Prostate gland (tissue), 2 donors: Measurements from ENCODE around the gene FBXO44. TPM values are rescaled to one million over a fixed set of nuclear protein-coding genes. Genes with fewer than 3 reads are reported as not detected.

Source experiments
- DNase-seq: peaks from one replicate; pipeline ENCODE4 v3.0.0-alpha.2; 2019; ENCODE audit warnings: low spot score
- H3K27ac ChIP-seq, 2 donors: fragments of 200-600 bp; sonication (generic); 2 replicates each; pipeline ENCODE4 v1.5.1; 2017 to 2019
- H3K27me3 ChIP-seq: fragments of 200-600 bp; sonication (generic); replicated peaks from 2 replicates; pipeline ENCODE4 v1.5.1; 2019; ENCODE audit not compliant: insufficient read depth
- H3K36me3 ChIP-seq, 2 donors: fragments of 200-600 bp; sonication (generic); 1 replicate in 1 of 2; 2 replicates in 1 of 2; pipeline versions ENCODE4 v1.5.1 to v1.8.1; 2017 to 2019
- H3K4me1 ChIP-seq: fragments of 200-600 bp; sonication (generic); replicated peaks from 2 replicates; pipeline ENCODE4 v1.5.1; 2019
- H3K4me3 ChIP-seq, 2 donors: fragments of 200-600 bp; sonication (generic); 2 replicates each; pipeline ENCODE4 v1.5.1; 2017 to 2019
- H3K9me3 ChIP-seq: fragments of 200-600 bp; sonication (generic); 2 replicates; pipeline ENCODE4 v1.5.1; 2017
- CTCF ChIP-seq, 4 experiments: fragments of 200-600 bp in 2 of 4; fragments of 450-650 bp in 2 of 4; sonication (generic) in 2 of 4; IDR thresholded peaks; 1 replicate in 3 of 4; 2 replicates in 1 of 4; pipeline ENCODE4 v1.5.1; 2016 to 2019; ENCODE audit warnings: antibody characterized with exemption in 4 of 4, mild to moderate bottlenecking in 2 of 4, moderate library complexity in 2 of 4
- POLR2A ChIP-seq: fragments of 450-650 bp; IDR thresholded peaks from one replicate; pipeline ENCODE4 v1.6.1; 2016; ENCODE audit warnings: antibody characterized with exemption, mild to moderate bottlenecking
- POLR2AphosphoS5 ChIP-seq: sonication (generic); formaldehyde crosslinking; IDR thresholded peaks from one replicate; pipeline ENCODE4 v1.6.1; 2017; ENCODE audit warnings: antibody characterized with exemption
- WGBS: methylation state at CpG from one replicate; pipeline ENCODE4 v1.1.5; 2018; 5-methylcytosine and 5-hydroxymethylcytosine counted together
- intact Hi-C: fragments of 100-400 bp; cut with DNase I; formaldehyde crosslinking; loops from one replicate; pipeline ENCODE4 v1.14.2; 2022
- total RNA-seq, 2 donors: library from RNA; depleted of rRNA; stranded (reverse); fragments of >200 nt; gene quantifications; one replicate each; pipeline ENCODE4 v1.1.0, GENCODE V29; 2016

FBXO44 gene
- total RNA-seq, 2 donors from 2014 or later: 29.5 to 51.2 TPM

GRCh38 chr1:11626551-11626950 lies 28.1 kb upstream of the FBXO44 start:
- H3K36me3 ChIP-seq: no peaks in the 10 kb centered on the region
- WGBS: 61% methylated on average over 3 of the region's 3 CpGs

GRCh38 chr1:11628767-11629166 lies 25.9 kb upstream of the FBXO44 start:
- H3K27ac ChIP-seq: no peak overlapping the region
- no peak for DNase-seq
- no peaks in the 10 kb centered on the region for H3K4me1 ChIP-seq
- H3K27me3 ChIP-seq: peaks cover 4% of the 10 kb centered on the region
- H3K9me3 ChIP-seq: no peaks in the 10 kb centered on the region
- intact Hi-C loops: no loop called here
- no peaks in the 10 kb centered on the region for H3K36me3 ChIP-seq
- H3K4me3 ChIP-seq: no peak overlapping the region
- 91% methylated on average over 7 of the region's 7 CpGs for WGBS
- TF ChIP-seq POLR2AphosphoS5 (no peak), POLR2A (no peak), CTCF (IDR thresholded peaks at IDR 0.05) (no peak)

More at GRCh38 chr1:11626551-11626950, 28.1 kb upstream of the FBXO44 start:
- TF ChIP-seq POLR2AphosphoS5: no peak
- no peak for TF ChIP-seq POLR2A
- no peak for TF ChIP-seq CTCF (IDR thresholded peaks at IDR 0.05)
- H3K4me3 ChIP-seq: no peak overlapping the region
- H3K4me1 ChIP-seq: no peaks in the 10 kb centered on the region
- H3K27me3 ChIP-seq: peaks cover 2% of the 10 kb centered on the region
- no peaks in the 10 kb centered on the region for H3K9me3 ChIP-seq
- intact Hi-C loops: no loop called here
- no peak overlapping the region for H3K27ac ChIP-seq
- no peak for DNase-seq

- WGBS: 47% methylated on average over 15 of the region's 15 CpGs
- intact Hi-C loops: no loop called here
- peaks cover 5% of the 10 kb centered on the region for H3K27me3 ChIP-seq
These were observed 25.3 kb upstream of the FBXO44 start for GRCh38 chr1:11629184-11630016.

GRCh38 chr1:11634365-11635192 lies 20.1 kb upstream of the FBXO44 start:
- 69% methylated on average over 11 of the region's 11 CpGs for whole genome bisulfite sequencing
- Histone ChIP-seq H3K36me3 (no peaks in the 10 kb centered on the region), H3K4me3 (no peak overlapping the region), H3K27ac (no peak overlapping the region), H3K9me3 (no peaks in the 10 kb centered on the region), H3K4me1 (no peaks in the 10 kb centered on the region), H3K27me3 (peaks cover 3% of the 10 kb centered on the region)
- no peak for DNase-seq
- intact Hi-C loops: no loop called here
- TF ChIP-seq CTCF (IDR thresholded peaks at IDR 0.05) (no peak), POLR2AphosphoS5 (no peak), POLR2A (no peak)

More at GRCh38 chr1:11629184-11630016, 25.3 kb upstream of the FBXO44 start:
- H3K4me1 ChIP-seq: no peaks in the 10 kb centered on the region
- H3K27ac ChIP-seq: no peak overlapping the region
- no peaks in the 10 kb centered on the region for H3K9me3 ChIP-seq
- H3K36me3 ChIP-seq: no peaks in the 10 kb centered on the region
- no peak for TF ChIP-seq CTCF (IDR thresholded peaks at IDR 0.05)
- no peak for TF ChIP-seq POLR2AphosphoS5
- no peak for TF ChIP-seq POLR2A
- DNase-seq: no peak
- no peak overlapping the region for H3K4me3 ChIP-seq
